ENCODE measurements around the gene HDAC11. TPM values are rescaled to one million over a fixed set of nuclear protein-coding genes. Genes with fewer than 3 reads are reported as not detected.

Gene HDAC11
- total and polyA plus RNA-seq, 11 donors = 20.8 to 49.4 (median 30.7) TPM

DNA sequence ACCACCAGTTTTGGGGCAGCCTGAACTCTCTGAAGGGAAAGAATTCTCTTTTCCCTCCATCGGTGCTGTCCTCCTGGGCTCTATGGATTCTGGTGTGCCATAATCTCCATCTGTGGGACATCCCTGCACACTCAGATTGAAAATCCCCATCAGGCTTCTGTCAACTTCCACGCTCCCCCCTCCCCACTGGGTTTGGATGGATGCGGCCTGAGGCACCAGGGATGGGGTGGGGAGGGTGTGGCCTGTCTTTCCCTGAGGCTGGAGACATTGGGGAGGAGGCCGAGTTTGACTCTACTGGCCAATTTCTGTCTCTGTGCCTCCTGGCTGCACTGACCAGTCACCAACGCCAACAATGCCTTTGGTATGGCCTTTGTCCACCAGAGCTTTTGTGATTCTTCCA, 52.5 kb downstream of the HDAC11 start:
- ATAC-seq (peak in 1 of 4 donors; percentile 18), DNase-seq (peak in 1 of 5 donors; percentile 20)
- no peak for TF ChIP-seq POLR2A (IDR thresholded peaks at IDR 0.05)
- TF ChIP-seq, protein P1, sequence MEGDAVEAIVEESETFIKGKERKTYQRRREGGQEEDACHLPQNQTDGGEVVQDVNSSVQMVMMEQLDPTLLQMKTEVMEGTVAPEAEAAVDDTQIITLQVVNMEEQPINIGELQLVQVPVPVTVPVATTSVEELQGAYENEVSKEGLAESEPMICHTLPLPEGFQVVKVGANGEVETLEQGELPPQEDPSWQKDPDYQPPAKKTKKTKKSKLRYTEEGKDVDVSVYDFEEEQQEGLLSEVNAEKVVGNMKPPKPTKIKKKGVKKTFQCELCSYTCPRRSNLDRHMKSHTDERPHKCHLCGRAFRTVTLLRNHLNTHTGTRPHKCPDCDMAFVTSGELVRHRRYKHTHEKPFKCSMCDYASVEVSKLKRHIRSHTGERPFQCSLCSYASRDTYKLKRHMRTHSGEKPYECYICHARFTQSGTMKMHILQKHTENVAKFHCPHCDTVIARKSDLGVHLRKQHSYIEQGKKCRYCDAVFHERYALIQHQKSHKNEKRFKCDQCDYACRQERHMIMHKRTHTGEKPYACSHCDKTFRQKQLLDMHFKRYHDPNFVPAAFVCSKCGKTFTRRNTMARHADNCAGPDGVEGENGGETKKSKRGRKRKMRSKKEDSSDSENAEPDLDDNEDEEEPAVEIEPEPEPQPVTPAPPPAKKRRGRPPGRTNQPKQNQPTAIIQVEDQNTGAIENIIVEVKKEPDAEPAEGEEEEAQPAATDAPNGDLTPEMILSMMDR (IDR thresholded peaks at IDR 0.05) = no peak
- Histone ChIP-seq H3K27me3 (peaks cover 0 to 3% (median 0%) of the 10 kb centered on the region in 9 donors), H3K9me3 (no peaks in the 10 kb centered on the region), H3K36me3 (no peaks in the 10 kb centered on the region), H3K4me3 (no peak overlapping the region), H3K4me1 (peaks cover 0 to 47% (median 9%) of the 10 kb centered on the region in 12 donors), H3K27ac (peak overlapping the region in 3 of 12 donors; percentile 1 to 30 (median 16))
- WGBS, 4 donors = 84 to 92% (median 87%) methylated on average over 3 to 5 of the region's 5 CpGs
- intact Hi-C loops (cut with DNase I) = no loop called here

DNA sequence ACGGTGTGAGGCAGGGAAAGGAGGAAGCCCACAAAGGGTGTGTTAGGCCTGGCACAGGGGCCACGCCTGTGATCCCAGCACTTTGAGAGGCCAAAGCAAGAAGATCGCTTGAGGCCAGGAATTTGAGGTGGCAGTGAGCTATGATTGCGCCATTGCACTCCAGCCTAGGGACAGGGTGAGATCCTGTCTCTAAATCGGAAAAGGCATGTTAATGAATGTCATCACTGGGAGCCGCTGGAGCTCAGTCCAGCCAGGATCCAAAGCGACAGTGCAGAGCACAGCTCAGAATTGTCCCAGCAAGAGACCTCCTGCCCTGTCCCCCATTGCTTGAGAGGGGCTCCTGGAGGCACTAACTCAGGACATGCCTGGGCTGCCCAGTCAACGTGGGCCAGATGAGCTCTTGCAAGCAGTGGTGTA, 53.8 kb downstream of the HDAC11 start:
- ATAC-seq = no peak
- no peaks in the 10 kb centered on the region for H3K36me3 ChIP-seq
- WGBS, 4 donors = 87 to 94% (median 90%) methylated on average over 7 to 8 of the region's 8 CpGs
- no peak overlapping the region for H3K4me3 ChIP-seq
- peaks cover 0 to 41% (median 9%) of the 10 kb centered on the region in 12 donors for H3K4me1 ChIP-seq
- no peak overlapping the region for H3K27ac ChIP-seq
- H3K27me3 ChIP-seq = peaks cover 0 to 3% (median 0%) of the 10 kb centered on the region in 9 donors
- DNase-seq = peak in 1 of 5 donors; percentile 46
- no peak for TF ChIP-seq POLR2A (IDR thresholded peaks at IDR 0.05)
- TF ChIP-seq, protein P1 (IDR thresholded peaks at IDR 0.05) = no peak
- H3K9me3 ChIP-seq = no peaks in the 10 kb centered on the region
- intact Hi-C loops (cut with DNase I) = no loop called here

DNA sequence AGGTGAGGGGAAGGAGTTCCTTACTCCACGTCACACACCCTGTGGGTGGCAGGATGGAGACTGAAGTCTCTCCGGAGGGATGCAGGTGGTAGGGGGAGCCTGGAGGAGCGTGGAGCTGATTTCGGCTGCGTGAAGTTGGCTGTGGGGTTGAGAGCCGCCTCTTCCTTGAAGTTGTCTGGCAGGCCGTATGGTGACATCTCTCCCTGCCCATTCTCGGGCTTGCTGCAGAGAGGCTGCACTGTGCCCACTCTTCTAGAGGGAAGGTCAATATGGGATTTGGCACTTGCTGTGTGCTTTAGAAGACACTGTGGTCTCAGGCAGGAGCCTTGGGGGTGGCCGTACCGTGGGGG, 55.4 kb downstream of the HDAC11 start:
- Histone ChIP-seq H3K36me3 (no peaks in the 10 kb centered on the region), H3K4me3 (no peak overlapping the region), H3K9me3 (no peaks in the 10 kb centered on the region), H3K4me1 (peaks cover 0 to 42% (median 9%) of the 10 kb centered on the region in 12 donors), H3K27me3 (peaks cover 0 to 3% (median 0%) of the 10 kb centered on the region in 9 donors), H3K27ac (no peak overlapping the region)
- intact Hi-C loops (cut with DNase I) = no loop called here
- no peak for TF ChIP-seq POLR2A (IDR thresholded peaks at IDR 0.05)
- TF ChIP-seq, protein P1 (IDR thresholded peaks at IDR 0.05) = no peak
- ATAC-seq (no peak), DNase-seq (no peak)
- 87 to 95% (median 91%) methylated on average over 8 to 10 of the region's 10 CpGs for WGBS, 4 donors

DNA sequence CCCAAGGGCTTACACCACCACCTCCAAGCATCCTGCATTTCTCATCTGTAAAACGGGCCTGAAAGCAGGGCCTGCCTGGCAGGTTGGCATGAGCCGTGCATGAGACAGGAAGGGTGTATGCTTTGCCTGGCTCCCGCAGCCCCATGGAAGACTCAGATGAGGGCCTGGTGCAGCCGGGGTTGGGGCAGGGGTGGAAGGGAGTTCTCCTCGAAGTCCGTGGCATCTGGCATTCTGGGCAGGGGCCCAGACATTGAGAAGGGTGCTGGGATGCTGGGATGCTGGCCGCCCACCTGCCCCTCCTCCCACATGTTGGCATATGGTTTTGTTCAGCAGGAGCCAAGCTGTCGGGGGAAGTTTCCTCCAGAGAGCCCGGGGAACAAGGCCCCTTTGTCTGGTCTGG, 55.8 kb downstream of the HDAC11 start:
- no peak for ATAC-seq
- WGBS, 4 donors = 66 to 74% (median 72%) methylated on average over 9 of the region's 9 CpGs
- H3K27ac ChIP-seq = peak overlapping the region in 1 of 12 donors; percentile 63
- H3K36me3 ChIP-seq = no peaks in the 10 kb centered on the region
- no peaks in the 10 kb centered on the region for H3K9me3 ChIP-seq
- H3K27me3 ChIP-seq = peaks cover 0 to 3% (median 0%) of the 10 kb centered on the region in 9 donors
- TF ChIP-seq, protein P1 (IDR thresholded peaks at IDR 0.05) = no peak
- no peak for TF ChIP-seq POLR2A (IDR thresholded peaks at IDR 0.05)
- H3K4me3 ChIP-seq = no peak overlapping the region
- DNase-seq = peak in 1 of 5 donors; percentile 51
- intact Hi-C loops (cut with DNase I) = no loop called here
- peaks cover 0 to 41% (median 9%) of the 10 kb centered on the region in 12 donors for H3K4me1 ChIP-seq

All from heart left ventricle (tissue), 16 donors.